WTC11 (cell line): ENCODE measurements around the gene SPATA2L.

Experiments used
- ATF3 ChIP-seq: sonication (generic); formaldehyde crosslinking; conservative IDR thresholded peaks from 2 replicates; pipeline ENCODE4 v1.8.1; 2022; ENCODE audit warnings: mild to moderate bottlenecking, missing genetic modification reagents
- CBFB ChIP-seq: sonication (generic); formaldehyde crosslinking; IDR thresholded peaks from 2 replicates; pipeline ENCODE4 v1.8.1; 2022; ENCODE audit warnings: mild to moderate bottlenecking, low read depth, missing genetic modification reagents
- CTCF ChIP-seq: fragments of 200-600 bp; IDR thresholded peaks from 2 replicates; pipeline ENCODE4 v1.8.0; 2022; ENCODE audit warnings: antibody characterized with exemption
- E2F4 ChIP-seq: sonication (generic); formaldehyde crosslinking; IDR thresholded peaks from 2 replicates; pipeline ENCODE4 v1.8.1; 2022; ENCODE audit warnings: low read depth, mild to moderate bottlenecking, moderate library complexity, missing genetic modification reagents, borderline replicate concordance
- HMGXB4 ChIP-seq: sonication (generic); formaldehyde crosslinking; IDR thresholded peaks from 2 replicates; pipeline ENCODE4 v1.8.1; 2023; ENCODE audit warnings: mild to moderate bottlenecking, moderate library complexity, missing genetic modification reagents
- MAX ChIP-seq: sonication (generic); formaldehyde crosslinking; IDR thresholded peaks from 2 replicates; pipeline ENCODE4 v1.8.0; 2022; ENCODE audit warnings: mild to moderate bottlenecking, missing genetic modification reagents
- MXD4 ChIP-seq: fragments of 250-450 bp; sonication (Bioruptor Pico); IDR thresholded peaks from 2 replicates; pipeline ENCODE4 v1.8.0; 2021; ENCODE audit warnings: mild to moderate bottlenecking, moderate library complexity, borderline replicate concordance
- NR1H2 ChIP-seq: sonication (generic); formaldehyde crosslinking; IDR thresholded peaks from 2 replicates; pipeline ENCODE4 v1.9.0; 2021; ENCODE audit warnings: mild to moderate bottlenecking, moderate library complexity, missing genetic modification reagents
- SP1 ChIP-seq: sonication (generic); formaldehyde crosslinking; conservative IDR thresholded peaks from 2 replicates; pipeline ENCODE4 v1.8.1; 2022; ENCODE audit warnings: missing genetic modification reagents
- USF1 ChIP-seq: sonication (generic); formaldehyde crosslinking; IDR thresholded peaks from 2 replicates; pipeline ENCODE4 v1.8.0; 2022; ENCODE audit warnings: mild to moderate bottlenecking, missing genetic modification reagents
- ZNF121 ChIP-seq: sonication (generic); formaldehyde crosslinking; IDR thresholded peaks from 2 replicates; pipeline ENCODE4 v1.8.0; 2023; ENCODE audit warnings: missing genetic modification reagents
- ZNF423 ChIP-seq: fragments of 250-450 bp; sonication (Bioruptor Pico); IDR thresholded peaks from 2 replicates; pipeline ENCODE4 v2.1.2; 2022; ENCODE audit warnings: mild to moderate bottlenecking, moderate library complexity
- ZNF512 ChIP-seq: sonication (generic); formaldehyde crosslinking; IDR thresholded peaks from 2 replicates; pipeline ENCODE4 v1.8.1; 2022; ENCODE audit warnings: missing genetic modification reagents, borderline replicate concordance

GRCh38 chr16:89730610-89731234 lies 29.2 kb upstream of the SPATA2L start:
- TF ChIP-seq SP1 (CRISPR knock-in tag), result no peak
- no peak for TF ChIP-seq HMGXB4 (CRISPR knock-in tag)
- TF ChIP-seq CTCF, result no peak
- TF ChIP-seq ATF3 (CRISPR knock-in tag), result no peak
- no peak for TF ChIP-seq USF1 (CRISPR knock-in tag)
- no peak for TF ChIP-seq NR1H2 (CRISPR knock-in tag)
- TF ChIP-seq CBFB (CRISPR knock-in tag), result no peak
- TF ChIP-seq MXD4 (CRISPR knock-in tag), result no peak
- TF ChIP-seq ZNF512 (CRISPR knock-in tag), result no peak
- no peak for TF ChIP-seq ZNF423 (CRISPR knock-in tag)
- no peak for TF ChIP-seq E2F4 (CRISPR knock-in tag)
- no peak for TF ChIP-seq ZNF121 (CRISPR knock-in tag)
- TF ChIP-seq MAX (CRISPR knock-in tag), result no peak
